Measurements from ENCODE around the gene MAL.
"Not testable (repeated sequence)": the region's sequence is repeated elsewhere in the genome, so short reads cannot be mapped to it uniquely, and the experiment has no call there.

Gene MAL

DNA sequence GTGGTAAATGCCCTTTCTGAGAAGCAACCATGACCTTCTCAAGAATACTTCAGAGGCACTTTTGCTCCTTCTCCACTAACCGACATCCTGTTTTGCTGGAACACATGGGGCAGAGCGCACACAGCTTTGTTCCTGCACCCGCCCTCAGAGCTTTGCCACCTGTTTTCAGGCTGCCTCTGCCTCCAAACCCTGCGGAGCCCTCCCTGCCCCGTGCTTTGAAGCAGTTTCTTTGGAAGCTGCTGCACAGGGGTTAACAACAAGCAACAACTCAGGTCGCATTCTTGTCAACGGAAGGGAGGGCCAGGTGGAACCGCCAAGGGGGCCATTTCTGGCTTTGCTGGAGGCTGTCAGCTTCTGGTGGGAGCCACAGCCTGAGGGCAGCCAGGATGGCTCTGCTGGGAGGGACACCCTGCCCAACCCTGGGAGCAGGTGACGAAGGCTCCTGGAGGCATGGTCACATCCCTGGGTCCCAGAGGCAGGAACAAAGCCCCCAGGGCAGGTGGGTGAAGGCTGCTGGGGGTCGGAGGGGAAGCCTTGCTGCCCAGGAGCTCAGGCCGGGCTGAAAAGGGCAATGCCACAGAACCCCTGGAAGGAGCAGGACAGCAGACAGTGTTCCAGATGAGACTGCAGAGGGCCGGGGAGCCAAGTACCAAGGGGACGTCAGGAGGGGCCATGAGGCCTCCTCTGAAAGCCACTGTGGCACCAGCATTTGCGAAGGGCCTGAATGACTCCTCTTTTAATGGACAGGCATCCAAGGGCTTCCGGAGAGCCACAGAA is 49.3 kb downstream of the MAL start:
- ATAC-seq (replicated peaks; ENCODE audit: extremely low read depth, poor library complexity, severe bottlenecking) (peak; percentile 52), DNase-seq (ENCODE audit: low spot score in 2 of 2) (no peak)
- peaks cover 14% of the 10 kb centered on the region for H3K27me3 Mint-ChIP-seq
- H3K4me1 Mint-ChIP-seq: peaks cover 26% of the 10 kb centered on the region
- H3K9me3 Mint-ChIP-seq: no peaks in the 10 kb centered on the region
- H3K36me3 Mint-ChIP-seq (ENCODE audit: insufficient read depth): no peaks in the 10 kb centered on the region
- H3K4me3 Mint-ChIP-seq: peak overlapping the region; percentile 43
- H3K27ac Mint-ChIP-seq (ENCODE audit: low read depth): no peak overlapping the region

DNA sequence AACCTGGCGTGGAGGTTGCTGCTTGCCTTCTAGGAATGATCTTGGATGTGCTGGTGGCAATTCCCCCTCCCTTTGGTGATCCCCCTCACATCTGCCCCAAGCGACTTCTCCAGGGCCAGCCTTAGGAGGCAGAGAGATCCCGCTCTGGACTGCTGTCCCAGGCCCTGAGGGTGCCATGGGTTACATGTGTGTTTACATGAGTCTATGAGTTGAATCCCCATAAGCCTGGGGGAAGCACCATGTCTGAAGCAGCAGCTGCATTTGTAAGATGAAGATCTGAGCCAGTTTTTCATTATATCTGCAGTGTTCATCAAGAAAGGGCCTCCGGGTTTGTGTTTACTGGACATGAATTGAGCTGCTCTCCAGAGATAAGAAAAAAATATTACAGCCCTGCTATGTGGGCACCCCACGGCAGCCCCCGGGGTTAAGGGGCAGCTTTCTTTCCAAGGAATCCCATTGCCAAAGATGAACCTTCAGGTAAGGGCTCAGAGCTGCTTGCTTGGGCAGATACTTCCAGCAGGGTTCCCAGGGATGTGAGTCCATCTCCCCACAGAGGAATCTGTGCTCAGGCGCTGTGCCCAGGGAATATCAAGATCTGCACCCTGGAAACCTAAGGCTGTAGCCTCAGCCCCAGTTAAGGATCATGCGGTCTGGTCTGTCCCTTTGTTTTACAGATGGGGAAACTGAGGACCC is 50.1 kb downstream of the MAL start:
- H3K4me3 Mint-ChIP-seq: peak overlapping the region; percentile 43
- no peak overlapping the region for H3K27ac Mint-ChIP-seq (ENCODE audit: low read depth)
- peaks cover 14% of the 10 kb centered on the region for H3K27me3 Mint-ChIP-seq

GRCh38 chr2:95076705-95077529 is 51.4 kb downstream of the MAL start:
- Mint-ChIP-seq H3K9me3 (no peaks in the 10 kb centered on the region), H3K27ac (ENCODE audit: low read depth) (no peak overlapping the region), H3K4me3 (peak overlapping the region; percentile 57), H3K36me3 (ENCODE audit: insufficient read depth) (no peaks in the 10 kb centered on the region), H3K4me1 (peaks cover 26% of the 10 kb centered on the region), H3K27me3 (peaks cover 7% of the 10 kb centered on the region)
- peak; percentile 81 for ATAC-seq (replicated peaks; ENCODE audit: extremely low read depth, poor library complexity, severe bottlenecking)
- DNase-seq (ENCODE audit: low spot score in 2 of 2): peak; percentile 63 to 73

More for the DNA sequence above, 50.1 kb downstream of the MAL start:
- Mint-ChIP-seq H3K9me3 (no peaks in the 10 kb centered on the region), H3K36me3 (ENCODE audit: insufficient read depth) (no peaks in the 10 kb centered on the region), H3K4me1 (peaks cover 26% of the 10 kb centered on the region)
- ATAC-seq (replicated peaks; ENCODE audit: extremely low read depth, poor library complexity, severe bottlenecking) (no peak), DNase-seq (ENCODE audit: low spot score in 2 of 2) (no peak)

DNA sequence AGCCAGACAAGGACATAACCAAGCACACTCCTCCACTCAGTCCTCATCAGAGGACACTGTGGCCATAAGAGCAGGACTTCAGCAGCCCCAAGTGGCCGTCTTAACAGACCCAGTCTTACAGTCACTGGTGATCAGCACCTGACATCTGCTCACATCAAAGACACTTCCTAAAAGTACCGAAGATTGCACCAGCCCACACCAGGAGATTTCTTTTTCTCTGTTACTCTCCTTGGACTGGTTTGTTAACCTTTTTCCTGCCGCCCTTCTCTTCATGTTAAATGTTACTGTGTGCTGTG is 52.0 kb downstream of the MAL start:
- no peak overlapping the region for H3K27ac Mint-ChIP-seq (ENCODE audit: low read depth)
- H3K27me3 Mint-ChIP-seq: peaks cover 1% of the 10 kb centered on the region
- no peak for DNase-seq (ENCODE audit: low spot score in 2 of 2)
- H3K4me3 Mint-ChIP-seq: peak overlapping the region; percentile 57
- no peak for ATAC-seq (replicated peaks; ENCODE audit: extremely low read depth, poor library complexity, severe bottlenecking)
- H3K36me3 Mint-ChIP-seq (ENCODE audit: insufficient read depth): no peaks in the 10 kb centered on the region
- no peaks in the 10 kb centered on the region for H3K9me3 Mint-ChIP-seq
- H3K4me1 Mint-ChIP-seq: peaks cover 26% of the 10 kb centered on the region

DNA sequence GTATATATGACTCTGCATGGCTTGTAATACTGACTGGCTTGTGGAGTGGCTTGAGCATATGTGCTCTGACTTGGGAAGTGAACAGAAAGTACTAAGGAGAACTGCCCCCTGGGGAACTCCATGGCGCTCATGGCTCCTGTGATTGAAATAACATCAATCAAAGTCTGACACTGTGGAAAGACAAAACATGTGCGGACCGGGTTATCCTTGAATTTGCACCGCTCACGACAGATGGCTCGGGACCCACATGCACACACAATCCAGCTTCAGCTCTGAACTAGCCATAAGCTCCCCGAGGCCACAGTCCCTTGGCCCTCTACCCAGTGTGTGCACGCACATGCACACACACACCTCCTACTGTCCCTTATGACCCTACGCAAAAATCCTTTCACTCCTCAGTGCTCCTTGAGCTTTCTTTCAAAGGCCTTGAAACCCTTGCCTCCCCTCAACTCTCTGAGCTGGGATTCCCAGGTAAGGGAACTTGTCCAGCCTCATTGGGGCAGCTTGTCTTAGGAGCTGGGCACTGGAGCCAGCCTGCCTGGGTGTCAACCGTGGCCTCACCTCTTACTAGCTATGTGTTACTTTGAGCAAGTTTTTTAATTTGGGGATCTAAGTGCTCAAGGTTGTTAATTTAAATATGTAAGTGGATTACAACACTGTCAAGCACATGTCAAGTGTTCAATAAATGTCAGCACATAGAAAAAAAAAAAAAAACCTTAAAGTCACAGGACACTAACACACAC is 52.5 kb downstream of the MAL start:
- Mint-ChIP-seq H3K27me3 (no peaks in the 10 kb centered on the region), H3K9me3 (no peaks in the 10 kb centered on the region), H3K4me1 (peaks cover 26% of the 10 kb centered on the region), H3K27ac (ENCODE audit: low read depth) (peak overlapping the region; percentile 47), H3K4me3 (no peak overlapping the region), H3K36me3 (ENCODE audit: insufficient read depth) (no peaks in the 10 kb centered on the region)
- no peak for DNase-seq (ENCODE audit: low spot score in 2 of 2)
- no peak for ATAC-seq (replicated peaks; ENCODE audit: extremely low read depth, poor library complexity, severe bottlenecking)

DNA sequence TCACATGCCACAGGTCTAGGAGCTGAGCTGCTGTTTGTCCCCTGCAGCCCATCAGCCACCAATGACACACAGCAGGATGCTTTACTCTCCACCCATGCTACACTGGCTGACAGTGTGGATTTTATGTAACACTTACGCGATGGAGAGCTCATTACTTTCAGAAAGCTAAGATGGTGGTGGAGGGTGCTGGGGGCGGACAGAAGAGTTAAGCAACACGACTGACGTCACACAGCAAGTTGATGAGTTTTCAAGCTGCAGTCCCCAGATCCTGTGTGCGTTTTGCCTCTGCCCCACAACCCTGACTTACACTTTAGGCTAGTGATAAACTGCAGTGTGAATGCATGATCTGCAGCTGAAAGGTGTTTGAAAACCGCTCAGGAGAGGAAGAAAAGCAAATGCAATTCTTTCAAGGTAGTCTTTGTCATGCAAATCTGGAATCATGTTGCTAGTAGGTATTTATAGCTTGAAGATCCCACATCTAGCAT is 53.7 kb downstream of the MAL start:
- no peaks in the 10 kb centered on the region for H3K9me3 Mint-ChIP-seq
- peaks cover 22% of the 10 kb centered on the region for H3K4me1 Mint-ChIP-seq
- H3K36me3 Mint-ChIP-seq (ENCODE audit: insufficient read depth): no peaks in the 10 kb centered on the region
- H3K4me3 Mint-ChIP-seq: no peak overlapping the region
- no peak overlapping the region for H3K27ac Mint-ChIP-seq (ENCODE audit: low read depth)
- DNase-seq (ENCODE audit: low spot score in 2 of 2): no peak
- H3K27me3 Mint-ChIP-seq: no peaks in the 10 kb centered on the region
- ATAC-seq (replicated peaks; ENCODE audit: extremely low read depth, poor library complexity, severe bottlenecking): no peak

DNA sequence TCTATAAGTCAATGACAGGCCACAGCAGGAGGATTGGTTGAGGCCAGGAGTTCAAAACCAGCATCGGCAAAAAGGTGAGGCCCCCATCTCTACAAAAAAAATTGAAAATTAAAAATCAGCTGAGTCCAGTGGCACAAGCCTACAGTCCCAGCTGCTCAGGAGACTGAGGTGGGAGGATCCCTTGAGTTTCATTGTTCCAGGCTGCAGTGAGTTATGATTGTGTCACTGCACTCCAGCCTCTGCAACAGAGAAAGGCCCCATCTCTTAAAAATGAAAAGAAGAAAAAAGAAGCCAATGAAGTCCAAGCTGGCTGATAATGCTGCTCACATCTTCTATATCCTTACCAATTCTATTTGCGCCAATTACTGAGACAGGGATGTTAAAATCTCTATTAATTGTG is 57.0 kb downstream of the MAL start:
- H3K9me3 Mint-ChIP-seq: no peaks in the 10 kb centered on the region
- H3K4me3 Mint-ChIP-seq: no peak overlapping the region
- H3K27me3 Mint-ChIP-seq: no peaks in the 10 kb centered on the region
- H3K4me1 Mint-ChIP-seq: peaks cover 7% of the 10 kb centered on the region
- peaks cover 14% of the 10 kb centered on the region for H3K36me3 Mint-ChIP-seq (ENCODE audit: insufficient read depth)
- no peak overlapping the region for H3K27ac Mint-ChIP-seq (ENCODE audit: low read depth)
- ATAC-seq (replicated peaks; ENCODE audit: extremely low read depth, poor library complexity, severe bottlenecking) (no peak), DNase-seq (ENCODE audit: low spot score in 2 of 2) (no peak)

DNA sequence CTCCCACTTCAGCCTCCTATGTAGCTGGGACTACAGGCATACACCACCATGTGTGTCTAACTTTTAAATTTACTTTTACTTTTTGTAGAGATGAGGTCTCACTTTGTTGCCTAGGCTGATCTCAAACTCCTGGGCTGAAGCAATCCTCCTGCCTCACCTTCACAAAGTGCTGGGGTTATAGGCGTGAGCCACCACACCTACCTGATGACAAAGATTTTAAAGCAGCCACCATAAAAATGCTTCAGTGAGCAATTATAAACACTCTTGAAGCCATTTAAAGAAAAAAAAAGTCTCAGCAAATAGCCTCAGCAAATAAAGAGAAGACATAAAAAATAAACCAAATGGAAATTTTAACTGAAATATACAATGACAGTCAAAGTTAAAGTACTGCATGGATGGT is 60.5 kb downstream of the MAL start:
- Mint-ChIP-seq H3K9me3 (no peaks in the 10 kb centered on the region), H3K36me3 (ENCODE audit: insufficient read depth) (peaks cover 34% of the 10 kb centered on the region), H3K4me1 (no peaks in the 10 kb centered on the region), H3K27me3 (no peaks in the 10 kb centered on the region), H3K4me3 (no peak overlapping the region), H3K27ac (ENCODE audit: low read depth) (no peak overlapping the region)
- ATAC-seq (replicated peaks; ENCODE audit: extremely low read depth, poor library complexity, severe bottlenecking): no peak
- no peak for DNase-seq (ENCODE audit: low spot score in 2 of 2)

GRCh38 chr2:95087379-95087778 is 61.9 kb downstream of the MAL start:
- Mint-ChIP-seq H3K36me3 (ENCODE audit: insufficient read depth) (peaks cover 37% of the 10 kb centered on the region), H3K27ac (ENCODE audit: low read depth) (no peak overlapping the region), H3K27me3 (no peaks in the 10 kb centered on the region)

GRCh38 chr2:95091885-95092555 is 66.5 kb downstream of the MAL start:
- peaks cover 46% of the 10 kb centered on the region for H3K36me3 Mint-ChIP-seq (ENCODE audit: insufficient read depth)
- H3K4me3 Mint-ChIP-seq: no peak overlapping the region
- no peaks in the 10 kb centered on the region for H3K27me3 Mint-ChIP-seq

More at GRCh38 chr2:95087379-95087778, 61.9 kb downstream of the MAL start:
- no peak overlapping the region for H3K4me3 Mint-ChIP-seq
- no peaks in the 10 kb centered on the region for H3K4me1 Mint-ChIP-seq
- no peak for ATAC-seq (replicated peaks; ENCODE audit: extremely low read depth, poor library complexity, severe bottlenecking)
- no peak for DNase-seq (ENCODE audit: low spot score in 2 of 2)
- no peaks in the 10 kb centered on the region for H3K9me3 Mint-ChIP-seq

DNA sequence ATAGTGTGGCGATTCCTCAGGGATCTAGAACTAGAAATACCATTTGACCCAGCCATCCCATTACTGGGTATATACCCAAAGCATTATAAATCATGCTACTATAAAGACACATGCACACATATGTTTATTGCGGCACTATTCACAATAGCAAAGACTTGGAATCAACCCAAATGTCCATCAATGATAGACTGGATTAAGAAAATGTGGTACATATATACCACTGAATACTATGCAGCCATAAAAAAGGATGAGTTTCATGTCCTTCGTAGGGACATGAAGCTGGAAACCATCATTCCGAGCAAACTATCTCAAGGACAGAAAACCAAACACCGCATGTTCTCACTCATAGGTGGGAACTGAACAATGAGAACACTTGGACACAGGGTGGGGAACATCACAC is 72.8 kb downstream of the MAL start:
- peaks cover 57% of the 10 kb centered on the region for H3K36me3 Mint-ChIP-seq (ENCODE audit: insufficient read depth)
- not testable (repeated sequence) for H3K4me3 Mint-ChIP-seq; H3K27ac Mint-ChIP-seq (ENCODE audit: low read depth); H3K9me3 Mint-ChIP-seq; ATAC-seq (replicated peaks; ENCODE audit: extremely low read depth, poor library complexity, severe bottlenecking); H3K27me3 Mint-ChIP-seq; DNase-seq (ENCODE audit: low spot score in 2 of 2)
- peaks cover 38% of the 10 kb centered on the region for H3K4me1 Mint-ChIP-seq

More at GRCh38 chr2:95091885-95092555, 66.5 kb downstream of the MAL start:
- H3K9me3 Mint-ChIP-seq: no peaks in the 10 kb centered on the region
- ATAC-seq (replicated peaks; ENCODE audit: extremely low read depth, poor library complexity, severe bottlenecking) (no peak), DNase-seq (ENCODE audit: low spot score in 2 of 2) (no peak)
- no peak overlapping the region for H3K27ac Mint-ChIP-seq (ENCODE audit: low read depth)
- peaks cover 32% of the 10 kb centered on the region for H3K4me1 Mint-ChIP-seq

- Mint-ChIP-seq H3K27ac (ENCODE audit: low read depth) (no peak overlapping the region), H3K27me3 (no peaks in the 10 kb centered on the region), H3K36me3 (ENCODE audit: insufficient read depth) (peaks cover 56% of the 10 kb centered on the region), H3K4me1 (peaks cover 26% of the 10 kb centered on the region), H3K4me3 (no peak overlapping the region), H3K9me3 (no peaks in the 10 kb centered on the region)
- no peak for ATAC-seq (replicated peaks; ENCODE audit: extremely low read depth, poor library complexity, severe bottlenecking)
- no peak for DNase-seq (ENCODE audit: low spot score in 2 of 2)
Measured at GRCh38 chr2:95099910-95100309, 74.4 kb downstream of the MAL start.

All from central memory CD8-positive, alpha-beta T cell (primary cell).